Measurements from ENCODE around the gene PYCR2.
"Not testable (repeated sequence)": the region's sequence is repeated elsewhere in the genome, so short reads cannot be mapped to it uniquely, and the experiment has no call there.

The PYCR2 gene

GRCh38 chr1:225923692-225924555 lies at the start of gene PYCR2:
Gene PYCR2, minus strand, starts transcription at chr1:225924250. Its CDS starts 140 bp downstream, at chr1:225924110.
- peak; percentile 96 for DNase-seq

- peak; percentile 54 for DNase-seq
Measured at GRCh38 chr1:225973158-225973557, 49.1 kb upstream of the PYCR2 start.

- no peak for DNase-seq
Measured at GRCh38 chr1:225972344-225973152, 48.5 kb upstream of the PYCR2 start.

- not testable (repeated sequence) for DNase-seq
Measured at GRCh38 chr1:225970592-225971157, 46.6 kb upstream of the PYCR2 start.

GRCh38 chr1:225969751-225970150 lies 45.7 kb upstream of the PYCR2 start:
- DNase-seq: not testable (repeated sequence)

GRCh38 chr1:225965231-225965630 lies 41.2 kb upstream of the PYCR2 start:
- DNase-seq: no peak

GRCh38 chr1:225963735-225964530 lies 39.9 kb upstream of the PYCR2 start:
- no peak for DNase-seq

- DNase-seq: peak; percentile 55
Measured at GRCh38 chr1:225962440-225962975, 38.5 kb upstream of the PYCR2 start.

- no peak for DNase-seq
Measured at GRCh38 chr1:225961659-225962439, 37.8 kb upstream of the PYCR2 start.

GRCh38 chr1:225958041-225958440 lies 34.0 kb upstream of the PYCR2 start:
- DNase-seq: no peak

GRCh38 chr1:225954753-225955152 lies 30.7 kb upstream of the PYCR2 start:
- no peak for DNase-seq

- peak; percentile 38 for DNase-seq
Measured at GRCh38 chr1:225953315-225953714, 29.3 kb upstream of the PYCR2 start.

GRCh38 chr1:225950905-225951497 lies 27.0 kb upstream of the PYCR2 start:
- peak; percentile 26 for DNase-seq

- no peak for DNase-seq
Measured at GRCh38 chr1:225949041-225949440, 25.0 kb upstream of the PYCR2 start.

- no peak for DNase-seq
Measured at GRCh38 chr1:225946803-225947202, 22.8 kb upstream of the PYCR2 start.

- no peak for DNase-seq
Measured at GRCh38 chr1:225946082-225946620, 22.1 kb upstream of the PYCR2 start.

GRCh38 chr1:225945564-225945963 lies 21.5 kb upstream of the PYCR2 start:
- no peak for DNase-seq

- no peak for DNase-seq
Measured at GRCh38 chr1:225944951-225945350, 20.9 kb upstream of the PYCR2 start.

- DNase-seq: no peak
Measured at GRCh38 chr1:225944387-225944786, 20.3 kb upstream of the PYCR2 start.

- no peak for DNase-seq
Measured at GRCh38 chr1:225943582-225943981, 19.5 kb upstream of the PYCR2 start.

GRCh38 chr1:225942574-225942973 lies 18.5 kb upstream of the PYCR2 start:
- no peak for DNase-seq
